Stimulated activated naive CD4-positive, alpha-beta T cell (primary cell): ENCODE measurements around the gene CCDC138.

ENCODE experiments used
- DNase-seq, 6 experiments: peaks; one replicate each; lab custom pipeline; 2025; lab: John Stamatoyannopoulos, UW

Gene CCDC138

DNA sequence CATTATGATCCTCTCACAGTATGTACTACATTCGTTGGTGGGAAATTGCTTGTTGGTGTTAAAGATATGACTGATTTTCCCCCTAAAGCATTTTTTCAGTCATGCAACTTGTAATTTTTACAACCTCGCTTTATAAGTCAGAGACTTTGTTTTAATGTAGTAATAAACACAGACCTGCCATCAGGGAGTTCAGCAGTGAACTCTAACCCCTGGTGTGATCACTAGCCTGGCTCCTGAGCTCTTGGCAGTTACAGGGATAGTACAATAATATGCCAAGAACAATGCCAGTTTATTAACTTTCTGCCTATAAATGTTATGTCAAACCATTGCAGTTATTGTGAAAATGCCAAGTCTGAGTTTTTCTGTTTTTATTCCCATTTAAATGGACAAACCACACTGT lies 108.6 kb downstream of the CCDC138 start:
- DNase-seq = no peak

DNA sequence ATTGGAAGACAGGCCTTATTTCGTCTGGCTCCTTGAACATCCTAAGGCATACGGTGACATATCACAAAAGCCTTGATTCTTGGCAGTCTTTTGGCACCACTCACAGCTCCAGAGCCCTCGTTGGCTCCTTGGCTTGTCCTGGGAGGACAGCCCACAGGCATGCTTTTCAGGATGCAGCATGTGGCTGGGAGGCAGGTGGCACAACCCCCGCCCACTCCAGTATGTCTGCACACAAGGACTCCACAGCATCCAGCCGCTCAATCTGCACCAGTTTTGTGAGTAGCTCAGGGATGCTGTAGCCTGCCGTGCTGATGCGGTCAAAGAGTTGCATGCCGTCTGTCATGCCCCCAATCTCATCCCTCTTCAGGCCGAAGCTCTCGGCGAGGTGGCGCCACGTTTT lies 110.2 kb downstream of the CCDC138 start:
- DNase-seq = no peak

DNA sequence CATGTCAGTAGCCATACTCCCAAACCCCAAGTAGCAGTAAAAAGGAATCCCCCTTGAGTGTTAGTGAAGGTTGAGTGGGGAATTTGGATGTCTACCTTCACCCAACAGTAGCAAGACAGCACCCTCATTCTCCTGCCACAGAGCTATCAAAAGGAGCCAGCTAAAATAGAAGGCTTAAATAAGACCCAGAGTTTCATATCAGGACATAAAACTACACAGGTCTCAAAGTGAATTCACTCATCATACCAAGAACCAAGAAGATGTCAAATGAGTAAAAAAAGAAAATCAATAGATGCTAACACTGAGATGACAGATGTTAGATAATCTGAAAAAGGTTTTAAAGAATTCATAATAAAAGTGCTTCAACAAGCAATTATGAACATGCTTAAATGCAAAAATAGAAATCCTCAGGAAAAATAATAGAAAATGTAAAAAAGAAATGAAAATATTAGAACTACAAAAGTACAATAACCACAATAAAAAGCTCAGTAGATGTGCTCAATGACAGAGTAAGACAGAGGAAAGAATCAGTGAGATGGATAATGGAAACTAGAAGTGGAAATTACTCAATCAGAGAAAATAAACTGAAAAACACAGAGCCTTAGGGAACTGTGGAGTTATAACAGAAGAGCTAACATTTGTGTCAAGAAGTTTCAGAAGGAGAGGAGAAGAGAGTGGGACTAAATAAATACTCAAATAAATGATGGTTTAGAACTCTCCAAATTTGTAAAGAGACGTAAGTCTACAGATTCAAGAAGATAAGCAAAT lies 111.9 kb downstream of the CCDC138 start:
- no peak for DNase-seq

DNA sequence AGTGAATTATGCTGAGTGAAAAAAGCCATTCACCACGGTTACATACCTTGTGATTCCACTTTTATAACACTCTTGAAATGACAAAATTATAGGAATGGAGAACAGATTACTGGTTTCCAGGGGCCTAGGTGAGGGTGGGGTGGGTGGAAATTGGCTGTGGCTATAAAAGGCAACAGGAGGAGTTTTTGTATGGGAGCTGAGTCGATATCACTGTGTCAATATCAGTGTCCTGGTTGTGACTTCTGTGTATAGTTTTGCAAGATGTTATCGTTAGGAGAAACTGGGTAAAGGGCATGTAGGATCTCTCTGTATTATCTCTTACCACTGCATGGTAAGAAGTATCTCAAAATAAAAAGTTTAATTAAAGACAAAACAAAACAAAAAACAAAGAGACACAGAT lies 118.1 kb downstream of the CCDC138 start:
- no peak for DNase-seq

DNA sequence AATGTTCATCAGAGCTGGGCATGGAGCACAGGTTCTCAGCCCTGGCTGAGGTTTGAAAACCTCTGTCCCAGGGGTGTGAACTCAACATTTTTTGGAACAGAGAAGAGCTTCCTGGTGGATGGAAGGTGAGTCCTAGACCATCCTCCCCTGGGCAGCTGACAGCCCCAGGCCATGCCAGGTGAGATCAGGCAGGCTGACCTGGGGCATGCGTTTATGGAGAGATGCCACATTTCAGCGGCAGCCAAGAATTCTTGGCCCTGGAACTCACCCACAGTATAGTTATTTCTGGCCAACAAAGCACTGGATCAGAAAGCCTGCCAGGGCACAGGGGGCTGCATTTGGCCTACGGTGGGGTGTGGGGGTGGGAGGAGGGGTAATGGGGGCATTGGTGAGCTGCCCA lies 118.6 kb downstream of the CCDC138 start:
- no peak for DNase-seq

DNA sequence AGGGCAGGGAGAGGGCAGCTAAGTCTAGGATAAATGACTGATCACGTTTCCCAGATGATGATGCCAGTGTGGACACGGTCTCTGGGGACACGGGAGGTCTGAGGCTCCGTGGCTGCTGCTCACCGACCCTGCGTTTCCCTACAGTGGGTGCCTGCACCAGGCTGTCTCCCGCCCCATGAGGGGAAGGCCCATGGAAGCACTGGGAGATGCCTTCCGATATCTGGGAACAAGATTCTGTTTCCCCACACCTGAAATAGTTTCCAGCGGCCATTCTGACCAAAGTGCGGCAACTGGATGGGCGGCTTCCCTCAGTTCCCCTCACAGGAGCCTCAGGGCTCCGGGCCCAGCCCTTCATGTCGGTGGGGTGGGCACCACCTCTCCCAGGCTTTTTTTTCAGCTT lies 119.3 kb downstream of the CCDC138 start:
- no peak for DNase-seq

DNA sequence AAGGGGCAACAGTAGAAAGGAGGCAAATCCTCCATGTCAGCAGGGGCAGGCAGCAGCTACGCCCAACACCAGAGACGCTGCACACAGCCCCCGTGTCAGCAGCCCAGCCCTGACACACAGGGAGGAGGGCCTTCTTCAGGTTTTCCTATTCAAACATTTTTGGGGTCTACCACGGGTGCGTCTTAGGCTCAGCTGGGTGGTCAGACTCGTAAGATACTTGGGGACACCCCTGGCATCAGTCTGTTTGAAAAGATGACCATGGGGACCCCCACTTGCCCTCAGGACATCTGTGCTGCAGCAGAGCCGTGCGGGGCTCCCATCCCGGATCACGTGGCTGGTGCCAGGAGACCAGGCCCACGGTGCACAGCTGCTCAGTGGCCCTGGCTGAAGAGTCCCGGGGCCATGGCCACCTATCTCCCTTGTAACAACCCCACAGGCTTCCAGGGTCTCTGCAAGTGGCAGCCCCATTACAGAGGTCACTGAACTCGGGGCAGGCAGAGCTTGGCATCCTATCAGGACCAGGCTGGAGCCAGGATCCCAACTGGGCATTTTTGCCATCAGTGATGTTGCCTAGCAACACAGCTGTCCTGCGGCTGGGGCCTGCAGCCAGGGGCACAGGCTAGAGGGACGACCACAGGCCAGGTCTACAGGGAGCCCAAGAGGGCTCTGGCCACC lies 120.0 kb downstream of the CCDC138 start:
- no peak for DNase-seq

DNA sequence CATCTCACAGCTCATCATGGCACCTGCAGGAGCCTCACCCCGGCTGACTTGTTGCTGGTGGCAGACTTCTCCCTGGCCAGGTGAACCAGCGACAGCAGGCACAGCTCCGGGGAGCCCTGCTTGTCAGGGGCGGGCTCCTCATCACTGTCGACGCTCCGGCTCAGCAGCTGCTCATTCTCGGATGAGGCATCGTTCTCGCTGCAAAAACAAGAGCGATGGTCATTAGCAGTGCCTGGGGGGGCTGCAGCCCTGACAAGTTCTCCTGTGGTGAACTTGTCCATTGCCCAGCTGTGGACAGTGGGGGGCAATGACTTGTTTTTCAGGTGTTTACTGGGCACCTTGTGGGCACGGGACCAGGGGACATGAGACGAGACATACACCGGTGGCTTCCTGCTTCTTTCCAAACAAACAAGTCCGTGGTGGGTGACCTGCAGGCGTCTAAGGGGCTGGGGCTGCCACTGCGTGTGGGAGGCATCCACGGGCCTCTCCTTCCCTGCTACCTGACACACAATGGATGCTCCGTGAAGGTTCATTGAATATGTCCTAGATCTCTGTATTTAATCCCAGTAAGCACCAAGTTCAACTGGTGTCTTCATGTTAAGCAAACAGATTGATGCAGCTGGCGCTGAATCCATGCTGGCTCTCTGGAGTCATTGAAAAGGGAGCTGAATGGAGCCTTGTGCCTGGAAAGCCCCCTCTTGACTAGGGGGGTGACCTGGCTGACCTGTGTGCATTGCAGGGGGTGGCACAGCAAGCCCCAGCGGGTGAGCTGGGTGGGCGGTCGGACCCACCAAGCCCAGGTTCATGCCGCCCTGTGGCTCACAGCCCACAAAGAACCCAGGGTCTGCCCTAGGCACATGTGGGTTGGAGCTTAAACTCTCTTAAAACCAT lies 121.5 kb downstream of the CCDC138 start:
- no peak for DNase-seq

DNA sequence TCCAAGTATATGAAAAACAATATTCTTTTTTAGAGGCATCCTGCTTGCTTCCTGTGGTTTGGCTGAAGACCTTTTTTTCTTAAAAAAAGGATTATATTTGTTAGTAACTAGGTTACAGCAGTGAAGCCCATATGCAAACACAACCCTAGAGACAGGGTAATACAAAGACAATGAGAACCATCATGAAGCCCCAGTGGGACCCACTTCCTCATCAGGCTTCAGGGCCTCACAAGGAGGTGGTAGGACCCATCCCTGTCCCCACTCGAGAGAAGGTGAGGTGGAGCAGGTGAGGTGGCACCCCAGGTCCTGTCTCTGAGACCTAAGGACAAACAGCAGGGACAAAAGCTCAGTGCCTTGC lies 122.1 kb downstream of the CCDC138 start:
- no peak for DNase-seq

DNA sequence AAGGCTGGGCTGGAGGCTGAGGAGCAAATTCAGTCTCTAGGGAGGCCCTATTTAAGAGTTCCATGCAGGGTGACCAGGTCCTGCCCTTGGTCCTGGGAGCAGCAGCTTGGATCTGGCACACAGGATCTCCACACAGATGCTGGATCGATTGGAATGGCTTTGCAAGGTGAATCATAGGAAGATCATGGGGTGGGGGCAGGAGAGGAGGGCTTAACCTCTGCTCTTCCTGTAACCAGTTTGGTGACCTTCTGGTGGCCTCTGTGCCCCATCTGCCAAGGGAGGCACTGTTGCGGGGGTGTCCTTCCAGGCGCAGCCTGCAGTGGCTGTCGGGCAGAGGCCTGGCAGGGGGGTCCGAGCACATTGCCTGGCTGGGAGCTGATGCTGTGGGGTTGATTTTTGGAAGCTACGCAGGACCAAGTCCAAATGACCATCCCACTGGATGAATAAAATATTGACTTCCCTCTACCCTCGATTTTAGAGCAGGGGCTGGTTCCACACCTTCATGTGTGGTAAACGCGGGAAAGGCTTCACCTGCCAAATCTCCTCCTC lies 122.8 kb downstream of the CCDC138 start:
- no peak for DNase-seq

DNA sequence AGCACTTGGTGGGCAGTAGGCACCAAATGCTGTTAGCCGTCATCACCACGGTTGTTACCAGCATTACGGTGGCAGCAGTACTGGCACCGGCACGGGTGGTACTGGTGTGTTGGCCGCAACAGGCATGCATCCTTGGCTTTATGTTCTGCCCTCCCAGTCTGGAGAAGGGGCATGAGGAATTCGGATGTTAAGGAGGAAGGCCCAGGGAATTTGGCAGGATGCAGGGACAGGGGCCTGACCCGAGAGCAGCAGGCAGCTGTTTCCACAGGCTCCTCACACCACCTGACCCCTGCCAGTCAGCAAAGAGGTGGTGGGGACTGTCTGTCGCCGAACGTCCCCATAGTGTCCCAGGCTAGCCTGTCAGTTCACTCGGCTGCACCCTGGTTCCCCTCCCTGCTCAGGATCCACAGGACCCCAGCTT lies 123.5 kb downstream of the CCDC138 start:
- DNase-seq = no peak

DNA sequence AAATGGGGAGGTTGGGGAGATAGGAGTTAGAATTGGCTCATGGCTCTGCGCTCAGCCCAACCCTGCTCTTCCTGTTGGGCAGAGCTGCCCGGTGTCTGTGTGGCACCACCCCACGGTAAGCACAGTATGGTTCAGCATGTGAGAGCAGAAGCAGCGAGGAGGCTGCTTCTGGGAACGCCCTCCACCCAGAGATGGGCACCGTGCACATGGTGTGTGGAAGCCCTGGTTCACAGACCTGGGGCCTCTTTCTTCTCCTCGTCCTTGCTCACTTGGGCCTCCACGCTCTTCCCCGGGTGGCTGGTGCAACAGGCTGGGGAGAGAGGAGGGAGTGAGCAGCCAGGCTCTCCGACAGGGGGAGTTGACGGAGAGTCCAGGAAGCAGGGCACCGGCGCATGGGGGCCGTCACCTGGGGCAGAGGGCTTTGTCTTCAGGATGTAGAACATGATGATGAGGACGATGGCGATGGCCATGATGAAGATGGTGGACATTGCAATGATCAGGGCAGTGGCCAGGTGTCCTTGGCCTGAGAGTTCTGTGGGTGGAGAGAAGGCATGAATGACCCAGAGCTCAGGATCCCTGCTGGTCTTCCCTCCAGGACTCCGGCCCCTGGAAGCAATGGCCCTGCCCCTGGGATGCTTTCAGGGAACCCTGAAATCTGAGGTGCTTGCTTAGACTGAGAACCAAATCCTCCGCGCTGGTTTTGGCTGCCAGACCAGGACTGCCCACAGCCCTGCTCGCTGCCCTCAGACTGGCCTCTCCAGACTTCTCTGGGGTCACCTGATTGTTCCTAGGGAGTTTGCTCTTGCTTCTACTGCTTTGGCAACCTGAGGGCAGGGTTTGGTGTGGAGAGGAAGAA lies 124.2 kb downstream of the CCDC138 start:
- no peak for DNase-seq

DNA sequence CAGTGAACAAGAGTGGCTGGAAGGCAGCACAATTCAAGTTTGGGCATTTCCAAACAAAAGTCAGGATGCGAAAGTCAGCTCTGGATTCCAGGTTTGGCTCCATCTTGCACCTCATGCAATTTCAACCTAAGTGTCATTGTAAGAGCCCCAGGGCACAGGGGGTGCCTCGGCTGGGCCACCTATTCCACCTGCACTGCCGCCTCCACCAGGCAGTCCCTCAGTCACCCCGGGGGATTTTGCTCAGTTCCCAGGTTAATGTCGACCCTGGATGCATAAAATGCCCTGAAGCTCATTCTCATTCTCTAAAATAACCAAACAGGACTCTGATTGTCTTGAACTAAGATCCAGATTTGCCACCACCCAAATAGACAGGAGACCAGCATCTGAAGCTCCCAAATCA lies 124.8 kb downstream of the CCDC138 start:
- no peak for DNase-seq

DNA sequence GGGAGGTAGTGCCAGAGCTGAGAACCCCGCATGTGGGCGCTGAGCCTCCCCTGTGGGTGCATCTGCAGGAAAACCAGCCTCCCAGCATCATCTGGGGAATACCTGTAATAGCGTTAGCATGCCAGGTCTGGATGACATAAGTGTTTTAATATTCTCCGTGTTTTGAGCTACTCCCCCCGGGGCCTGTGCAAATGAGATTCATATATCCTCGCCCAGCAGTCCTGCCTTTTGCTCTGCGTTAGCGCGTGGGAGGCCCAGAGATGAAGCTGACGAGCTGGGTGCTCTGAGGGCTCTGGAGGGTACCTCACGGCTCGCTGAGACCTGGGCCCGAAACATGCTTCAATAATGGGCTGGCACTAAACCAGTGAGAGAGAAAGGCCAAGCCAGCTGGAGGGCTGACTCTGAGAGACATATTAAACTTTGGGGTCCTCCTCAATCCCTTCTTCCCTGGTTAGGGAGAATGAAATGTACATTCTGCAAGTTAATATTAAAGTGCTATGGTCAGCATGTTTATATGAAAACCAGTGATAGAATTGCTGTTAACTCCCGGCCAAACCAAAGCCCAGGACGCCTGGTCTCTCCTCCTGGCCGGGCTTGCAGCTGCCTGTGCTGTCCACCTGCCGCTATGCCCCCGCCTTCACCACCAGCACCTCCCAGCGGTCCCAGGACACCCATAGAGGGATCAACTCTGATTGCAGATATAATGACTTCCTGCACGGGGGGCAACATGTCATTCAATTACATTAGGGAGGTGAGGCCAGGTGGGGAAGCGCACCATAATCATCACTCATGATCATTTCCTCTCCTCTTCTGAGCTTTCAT lies 125.4 kb downstream of the CCDC138 start:
- DNase-seq = no peak

DNA sequence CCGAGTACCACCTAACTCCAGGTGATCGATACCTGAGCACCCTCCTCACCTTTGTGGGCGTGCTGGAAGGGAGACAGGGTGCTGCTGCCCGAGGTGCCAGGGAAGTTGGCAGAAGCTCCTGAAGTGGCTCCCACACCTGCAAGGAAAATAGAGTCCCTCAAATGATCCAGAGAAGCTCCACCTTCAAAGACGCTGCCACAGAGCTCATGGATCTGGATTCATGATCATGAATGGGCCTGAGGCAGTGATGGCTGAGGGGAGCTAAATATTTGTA lies 126.0 kb downstream of the CCDC138 start:
- no peak for DNase-seq

DNA sequence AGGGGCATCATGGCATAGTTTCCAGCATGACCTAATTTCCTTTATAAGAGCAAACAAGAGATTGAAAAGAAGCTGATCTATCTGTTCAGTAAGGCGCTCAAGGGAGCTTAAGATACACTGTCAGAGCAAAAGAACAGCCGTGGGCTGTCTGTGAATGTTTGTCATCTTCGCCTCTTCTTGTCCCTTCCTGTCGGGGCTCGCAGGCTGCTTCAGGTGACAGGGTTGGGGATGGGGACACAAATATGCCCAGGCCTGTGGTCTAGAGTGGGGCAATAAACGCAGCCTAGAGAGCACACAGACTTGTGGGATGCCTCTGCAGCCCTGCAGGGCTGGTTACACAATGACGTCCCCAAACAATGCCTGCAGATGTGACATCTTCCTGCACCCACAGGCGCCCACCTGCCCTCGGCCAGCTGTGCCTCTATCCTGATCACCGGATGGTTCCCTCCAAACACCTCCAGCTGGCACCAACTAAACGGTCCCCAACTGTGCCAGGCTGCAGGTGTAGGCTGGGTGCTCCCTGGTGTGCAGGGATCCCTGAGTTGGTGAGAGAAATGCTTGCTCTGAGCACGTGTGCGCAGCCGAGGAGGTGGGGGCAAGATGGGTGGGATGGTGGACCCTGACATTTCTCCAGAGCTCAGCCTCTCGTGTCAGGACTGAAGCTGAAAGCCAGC lies 129.7 kb downstream of the CCDC138 start:
- DNase-seq = no peak

DNA sequence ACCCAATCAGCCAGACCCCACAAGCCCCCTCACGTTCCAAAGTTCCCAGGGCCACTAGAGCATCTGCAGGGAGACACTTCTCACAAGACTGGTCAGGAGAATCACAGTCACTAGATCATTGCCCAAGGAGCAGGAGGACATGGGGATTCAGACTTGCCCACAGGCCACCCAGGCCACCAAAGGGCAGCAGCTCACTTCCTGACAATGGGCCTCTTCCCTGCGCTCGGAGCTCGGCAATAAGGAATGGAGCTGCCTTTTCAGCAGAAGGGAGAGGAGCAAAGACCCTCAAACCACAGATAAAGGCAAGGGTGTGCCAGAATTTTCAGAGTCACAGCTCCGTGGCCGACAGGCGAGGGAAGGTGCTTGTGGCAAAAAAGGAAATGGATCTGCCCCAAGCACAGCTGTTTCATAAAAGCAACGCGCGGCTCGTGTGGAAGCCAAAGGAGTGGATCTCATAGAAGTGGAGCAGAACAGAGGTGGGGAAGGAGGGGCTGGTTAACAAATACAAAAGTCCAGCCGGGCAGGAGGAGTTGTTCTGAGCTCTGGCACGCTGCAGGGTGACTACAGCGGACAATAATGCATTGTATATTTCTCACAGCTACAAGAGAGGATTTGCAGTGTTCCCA lies 130.3 kb downstream of the CCDC138 start:
- no peak for DNase-seq

DNA sequence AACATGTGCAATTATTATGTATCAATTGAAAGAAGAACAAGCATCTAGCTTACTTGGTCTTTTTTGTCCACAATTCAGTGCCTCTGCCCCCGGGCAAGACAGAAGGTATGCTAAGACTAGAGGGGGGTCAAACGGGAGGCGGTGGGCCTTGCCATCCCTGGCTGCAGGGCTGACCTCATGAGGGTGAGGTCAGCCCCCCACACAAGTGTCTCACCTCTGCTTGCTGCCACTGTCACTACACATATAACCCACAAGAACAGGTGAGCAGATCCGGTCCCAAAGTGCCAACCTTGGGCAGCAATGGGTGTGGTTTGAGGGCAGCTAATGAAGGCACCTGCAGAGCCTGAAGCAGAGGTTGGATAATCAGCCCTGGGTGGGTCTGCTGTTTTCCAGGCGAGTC lies 131.0 kb downstream of the CCDC138 start:
- DNase-seq = no peak

DNA sequence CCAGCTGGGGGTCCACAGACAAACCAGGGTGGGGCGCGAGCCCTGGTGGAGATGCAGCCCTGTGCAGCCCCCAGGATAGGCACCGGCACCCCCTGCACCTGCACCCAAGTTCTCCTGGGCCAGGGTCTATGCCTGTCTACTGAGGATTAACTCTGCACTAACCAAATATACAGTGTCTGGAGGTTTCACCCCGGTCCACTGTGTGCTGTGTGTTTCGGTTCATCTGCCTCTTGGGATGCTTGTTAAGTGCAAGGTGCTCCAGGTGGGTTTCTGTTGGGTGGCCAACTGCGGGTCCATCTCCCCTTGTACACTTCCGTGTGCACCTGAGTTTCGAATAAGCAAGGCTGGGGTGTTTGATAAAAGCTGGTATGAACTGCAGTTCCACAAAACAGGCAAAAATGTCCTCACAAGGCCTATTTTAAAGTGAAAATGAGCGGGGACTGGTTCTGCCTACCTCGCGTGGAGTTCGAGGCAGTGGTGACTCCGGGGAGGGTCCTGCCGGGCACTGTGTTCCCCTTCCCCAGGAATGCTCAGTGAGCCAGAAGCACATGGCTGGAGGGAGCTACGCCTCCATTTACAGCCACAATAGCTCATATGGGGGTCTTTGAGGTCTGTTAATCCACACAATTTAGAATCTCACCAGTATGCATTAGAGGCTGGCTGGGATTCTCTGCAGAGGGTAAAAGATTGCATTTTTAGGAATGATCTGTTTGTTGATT lies 131.7 kb downstream of the CCDC138 start:
- no peak for DNase-seq
